Stimulated activated CD8-positive, alpha-beta memory T cell treated with anti-CD3 and anti-CD28 coated beads, Interleukin-12 subunit alpha, Interleukin-12 subunit beta, amount 100 ng/mL, for 24 hours (primary cell): ENCODE measurements around the gene C5orf22.
"Not testable (repeated sequence)": the region's sequence is repeated elsewhere in the genome, so short reads cannot be mapped to it uniquely, and the experiment has no call there.

Source experiments
- DNase-seq: peaks from one replicate; pipeline ENCODE4 v3.0.0-alpha.2; 2020; ENCODE audit errors: extremely low read depth

C5orf22 gene

GRCh38 chr5:31554552-31554951 lies 22.5 kb downstream of the C5orf22 start:
- DNase-seq, result no peak

- no peak for DNase-seq
Measured at GRCh38 chr5:31556461-31556860, 24.4 kb downstream of the C5orf22 start.

GRCh38 chr5:31559942-31560341 lies 27.8 kb downstream of the C5orf22 start:
- no peak for DNase-seq

DNA sequence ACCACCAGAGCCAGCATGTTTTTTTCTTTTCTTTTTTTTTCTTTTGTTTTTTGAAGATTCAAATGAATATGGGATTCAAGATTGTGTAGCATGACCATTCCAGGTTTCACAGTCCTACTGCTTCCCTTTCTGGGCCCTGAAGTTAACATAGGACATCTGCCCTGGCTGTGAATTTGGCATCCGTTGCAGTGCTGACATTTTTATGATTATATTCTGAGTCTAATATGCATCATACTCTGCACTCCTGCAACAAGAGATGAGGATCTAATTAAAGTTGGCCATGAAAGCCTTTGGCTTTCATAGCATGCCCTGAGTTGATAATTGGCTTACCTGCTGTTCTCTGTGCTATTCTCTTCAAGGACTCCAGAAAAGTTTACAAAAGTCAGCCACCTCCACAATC lies 29.8 kb downstream of the C5orf22 start:
- no peak for DNase-seq

GRCh38 chr5:31563216-31563615 lies 31.1 kb downstream of the C5orf22 start:
- DNase-seq, result no peak

GRCh38 chr5:31566362-31566761 lies 34.3 kb downstream of the C5orf22 start:
- DNase-seq, result not testable (repeated sequence)

GRCh38 chr5:31568302-31568835 lies 36.3 kb downstream of the C5orf22 start:
- no peak for DNase-seq

DNA sequence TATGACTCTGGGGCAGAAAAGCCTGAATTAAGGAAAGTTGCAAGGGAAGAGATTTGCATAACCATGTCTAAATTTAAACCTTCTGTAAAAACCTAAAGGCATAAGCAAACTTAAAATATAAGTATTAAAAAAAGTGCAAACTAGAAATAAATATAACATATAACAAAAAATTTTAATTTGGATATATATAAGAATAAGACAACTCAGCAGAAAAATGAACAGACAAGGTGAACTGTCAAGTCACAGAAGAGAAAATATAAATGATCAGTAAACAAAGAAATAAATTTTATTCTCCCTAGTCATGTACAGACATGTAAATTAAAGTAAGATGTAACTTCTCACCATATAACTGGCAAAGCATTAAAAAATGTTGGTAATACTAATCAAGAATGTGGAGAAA lies 37.0 kb downstream of the C5orf22 start:
- no peak for DNase-seq

- DNase-seq, result no peak
Measured at GRCh38 chr5:31573494-31574142, 41.5 kb downstream of the C5orf22 start.

- DNase-seq, result no peak
Measured at GRCh38 chr5:31574772-31575171, 42.7 kb downstream of the C5orf22 start.

DNA sequence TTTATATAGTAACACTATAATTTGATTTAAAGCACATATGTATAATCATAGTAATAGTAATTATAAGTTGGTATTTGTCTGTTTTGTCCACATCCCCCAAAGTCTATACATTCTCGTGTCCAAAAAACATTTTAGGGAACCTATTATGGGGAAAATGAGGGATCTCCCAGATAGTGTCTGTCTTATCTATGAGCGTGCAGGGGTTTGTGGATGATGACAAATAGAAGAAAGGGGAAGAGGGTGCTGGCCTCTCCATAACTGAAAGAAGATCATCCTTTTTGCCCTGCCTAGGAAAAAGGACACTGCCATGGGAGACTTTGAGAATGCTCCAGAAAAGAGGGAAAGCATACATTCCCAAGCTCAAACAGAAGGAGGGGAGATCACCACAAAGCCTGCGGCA lies 45.3 kb downstream of the C5orf22 start:
- DNase-seq, result no peak

DNA sequence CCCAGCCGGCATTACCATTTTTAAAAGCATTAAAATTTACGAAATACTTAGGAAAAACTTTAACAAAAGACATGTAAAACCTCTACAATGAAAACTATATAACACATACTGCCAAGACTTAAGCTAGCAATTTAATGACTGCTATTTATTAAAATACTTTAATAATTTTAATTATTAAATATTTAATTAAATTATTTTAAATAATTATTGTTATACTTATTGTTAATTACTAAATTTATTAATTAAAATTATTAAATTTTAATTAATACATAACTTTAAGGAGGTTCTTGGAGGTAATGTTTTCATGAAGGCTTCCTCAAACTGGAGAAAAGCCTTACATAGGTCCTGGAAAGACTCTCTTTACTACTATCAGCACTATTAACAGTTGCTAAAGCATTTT lies 47.5 kb downstream of the C5orf22 start:
- no peak for DNase-seq

DNA sequence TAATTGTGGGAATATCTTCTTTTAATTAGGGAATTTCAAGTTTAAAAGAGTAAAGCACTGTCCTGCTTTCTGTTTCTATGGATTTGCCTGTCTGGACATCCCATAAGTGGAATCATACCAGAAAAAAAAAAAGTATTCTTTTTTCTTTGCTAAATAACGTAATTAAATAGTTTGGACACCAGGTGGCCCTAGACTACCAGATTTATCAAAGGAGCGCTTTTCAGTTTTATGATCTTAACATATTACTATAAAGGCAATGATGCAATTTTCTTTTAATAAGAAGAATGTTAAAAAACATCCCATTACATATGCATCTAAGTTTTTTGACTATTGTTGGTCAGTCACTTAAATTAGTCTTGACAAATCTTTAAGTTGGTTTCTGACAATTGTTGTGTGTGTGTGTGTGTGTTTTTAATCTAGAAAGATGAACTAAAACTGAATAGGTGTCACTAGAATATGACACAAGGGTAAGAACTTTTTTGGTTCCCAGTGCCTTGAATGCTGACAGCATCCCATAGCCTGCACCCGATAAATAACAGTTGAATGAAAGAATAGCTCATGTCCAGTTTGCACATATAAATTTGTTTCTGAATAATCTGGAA lies 49.5 kb downstream of the C5orf22 start:
- DNase-seq, result no peak

DNA sequence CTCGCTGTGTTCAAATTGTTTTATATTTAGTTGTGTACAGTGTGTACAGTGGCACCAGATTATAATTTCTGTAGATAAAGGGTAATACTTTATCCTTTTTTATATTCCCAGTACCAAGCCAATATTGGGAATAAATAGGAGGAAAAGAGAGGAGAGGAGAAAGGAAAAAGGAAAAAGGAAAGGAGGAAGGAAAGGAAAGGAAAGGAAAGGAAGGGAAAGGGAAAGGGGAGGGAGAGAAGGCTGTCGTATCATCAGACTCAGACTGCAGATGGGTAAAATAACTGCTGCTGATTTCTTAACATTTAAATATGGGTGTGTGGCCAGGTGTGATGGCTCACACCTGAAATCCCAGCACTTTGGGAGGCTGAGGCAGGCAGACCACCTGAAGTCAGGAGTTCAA lies 51.0 kb downstream of the C5orf22 start:
- DNase-seq, result no peak

GRCh38 chr5:31585166-31585894 lies 53.2 kb downstream of the C5orf22 start:
- no peak for DNase-seq

DNA sequence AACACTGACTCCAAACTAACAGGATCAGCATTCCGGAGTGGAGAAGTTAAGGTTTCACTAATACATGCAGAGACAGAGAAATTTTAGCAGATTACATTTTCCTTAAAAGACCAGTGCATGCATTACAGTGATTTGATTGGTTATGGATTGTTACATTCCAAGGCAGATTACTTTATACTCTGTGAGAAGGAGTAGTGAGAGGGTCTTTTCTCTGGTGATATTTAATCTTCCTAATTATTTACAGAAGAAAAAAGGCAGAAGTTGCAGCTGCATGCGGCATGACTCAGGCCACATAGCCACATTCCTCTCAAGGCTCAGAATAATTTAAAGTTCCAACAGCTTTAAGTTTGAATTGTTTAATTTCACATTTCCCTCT lies 53.8 kb downstream of the C5orf22 start:
- DNase-seq, result no peak

DNA sequence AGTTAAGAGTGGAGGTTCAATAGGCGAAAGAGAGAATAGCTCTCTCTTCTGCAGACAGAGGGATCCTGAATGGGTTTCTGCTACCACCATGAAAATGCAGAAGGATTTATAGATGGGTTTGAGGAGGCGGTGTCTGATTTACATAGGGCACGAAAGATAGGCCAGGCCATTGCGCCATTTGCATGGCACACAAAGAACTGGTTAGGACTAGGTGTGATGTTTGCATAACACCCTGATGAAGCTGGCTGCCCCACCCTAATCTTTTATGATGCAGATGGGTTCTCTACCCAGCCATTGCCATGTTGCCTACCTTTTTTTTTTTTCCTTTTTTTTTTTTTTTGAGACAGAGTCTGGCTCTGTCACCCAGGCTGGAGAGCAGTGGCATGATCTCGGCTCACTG lies 55.4 kb downstream of the C5orf22 start:
- no peak for DNase-seq

DNA sequence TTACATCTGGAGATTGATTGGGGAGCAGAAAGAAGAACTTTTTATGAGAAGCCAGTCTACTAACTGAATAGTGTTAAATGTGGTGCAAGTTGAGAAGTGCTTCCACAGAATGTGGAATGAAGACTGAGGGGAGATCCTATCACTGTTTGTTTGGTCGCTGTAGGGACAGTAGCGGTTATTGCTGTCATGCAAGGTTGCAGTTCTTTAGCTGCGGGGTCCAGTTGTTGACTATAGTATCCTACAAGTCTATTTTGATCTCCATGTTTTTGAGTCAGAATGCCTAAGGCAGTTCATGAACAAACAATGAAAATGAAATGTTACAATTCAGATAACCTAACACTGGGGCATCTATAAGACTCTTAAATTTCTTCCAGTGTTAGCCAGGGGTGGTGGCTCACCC lies 61.6 kb downstream of the C5orf22 start:
- no peak for DNase-seq

- DNase-seq, result no peak
Measured at GRCh38 chr5:31596354-31596753, 64.3 kb downstream of the C5orf22 start.

- no peak for DNase-seq
Measured at GRCh38 chr5:31598640-31599611, 66.8 kb downstream of the C5orf22 start.

- not testable (repeated sequence) for DNase-seq
Measured at GRCh38 chr5:31602305-31602704, 70.2 kb downstream of the C5orf22 start.

GRCh38 chr5:31604240-31604639 lies 72.1 kb downstream of the C5orf22 start:
- DNase-seq, result no peak
